GM11168 (cell line): ENCODE results near the gene FRRS1.

ENCODE experiments used
- in situ Hi-C: fragments of 300-500 bp; cut with MboI; formaldehyde crosslinking; loops from one replicate; pipeline ENCODE4 v1.12.0; 2022; ENCODE audit warnings: low sequenced_read_pairs; ENCODE audit not compliant: unreplicated experiment

The FRRS1 gene

GRCh38 chr1:99738858-99739465, 27.5 kb downstream of the FRRS1 start:
- in situ Hi-C loops, result no loop called here

GRCh38 chr1:99737016-99737415, 29.4 kb downstream of the FRRS1 start:
- in situ Hi-C loops, result no loop called here

GRCh38 chr1:99735852-99736251, 30.6 kb downstream of the FRRS1 start:
- in situ Hi-C loops, result no loop called here

- in situ Hi-C loops, result no loop called here
These were observed 35.1 kb downstream of the FRRS1 start for GRCh38 chr1:99731384-99731783.

- in situ Hi-C loops, result no loop called here
These were observed 37.8 kb downstream of the FRRS1 start for GRCh38 chr1:99728494-99729235.

GRCh38 chr1:99727575-99728185, 38.8 kb downstream of the FRRS1 start:
- in situ Hi-C loops, result no loop called here

GRCh38 chr1:99726818-99727217, 39.6 kb downstream of the FRRS1 start:
- in situ Hi-C loops, result no loop called here

- in situ Hi-C loops, result no loop called here
These were observed 40.0 kb downstream of the FRRS1 start for GRCh38 chr1:99726407-99726806.

GRCh38 chr1:99725996-99726395, 40.4 kb downstream of the FRRS1 start:
- in situ Hi-C loops, result no loop called here

GRCh38 chr1:99723251-99723650, 43.2 kb downstream of the FRRS1 start:
- in situ Hi-C loops, result no loop called here

- in situ Hi-C loops, result no loop called here
These were observed 49.4 kb downstream of the FRRS1 start for GRCh38 chr1:99717005-99717404.

- in situ Hi-C loops, result no loop called here
These were observed 53.4 kb downstream of the FRRS1 start for GRCh38 chr1:99713006-99713405.

GRCh38 chr1:99710994-99711393, 55.4 kb downstream of the FRRS1 start:
- in situ Hi-C loops, result no loop called here

- in situ Hi-C loops, result no loop called here
These were observed 58.8 kb downstream of the FRRS1 start for GRCh38 chr1:99707535-99708142.

- in situ Hi-C loops, result no loop called here
These were observed 61.0 kb downstream of the FRRS1 start for GRCh38 chr1:99705385-99705784.

- in situ Hi-C loops, result no loop called here
These were observed 62.0 kb downstream of the FRRS1 start for GRCh38 chr1:99704356-99704816.

GRCh38 chr1:99702221-99702620, 64.2 kb downstream of the FRRS1 start:
- in situ Hi-C loops, result no loop called here

GRCh38 chr1:99700020-99700419, 66.4 kb downstream of the FRRS1 start:
- in situ Hi-C loops, result no loop called here

- in situ Hi-C loops, result no loop called here
These were observed 68.9 kb downstream of the FRRS1 start for GRCh38 chr1:99697580-99697979.

GRCh38 chr1:99696616-99697015, 69.8 kb downstream of the FRRS1 start:
- in situ Hi-C loops, result no loop called here

GRCh38 chr1:99691175-99691574, 75.3 kb downstream of the FRRS1 start:
- in situ Hi-C loops, result no loop called here
